ENCODE data around the gene NCAPG.

NCAPG gene, protein sequence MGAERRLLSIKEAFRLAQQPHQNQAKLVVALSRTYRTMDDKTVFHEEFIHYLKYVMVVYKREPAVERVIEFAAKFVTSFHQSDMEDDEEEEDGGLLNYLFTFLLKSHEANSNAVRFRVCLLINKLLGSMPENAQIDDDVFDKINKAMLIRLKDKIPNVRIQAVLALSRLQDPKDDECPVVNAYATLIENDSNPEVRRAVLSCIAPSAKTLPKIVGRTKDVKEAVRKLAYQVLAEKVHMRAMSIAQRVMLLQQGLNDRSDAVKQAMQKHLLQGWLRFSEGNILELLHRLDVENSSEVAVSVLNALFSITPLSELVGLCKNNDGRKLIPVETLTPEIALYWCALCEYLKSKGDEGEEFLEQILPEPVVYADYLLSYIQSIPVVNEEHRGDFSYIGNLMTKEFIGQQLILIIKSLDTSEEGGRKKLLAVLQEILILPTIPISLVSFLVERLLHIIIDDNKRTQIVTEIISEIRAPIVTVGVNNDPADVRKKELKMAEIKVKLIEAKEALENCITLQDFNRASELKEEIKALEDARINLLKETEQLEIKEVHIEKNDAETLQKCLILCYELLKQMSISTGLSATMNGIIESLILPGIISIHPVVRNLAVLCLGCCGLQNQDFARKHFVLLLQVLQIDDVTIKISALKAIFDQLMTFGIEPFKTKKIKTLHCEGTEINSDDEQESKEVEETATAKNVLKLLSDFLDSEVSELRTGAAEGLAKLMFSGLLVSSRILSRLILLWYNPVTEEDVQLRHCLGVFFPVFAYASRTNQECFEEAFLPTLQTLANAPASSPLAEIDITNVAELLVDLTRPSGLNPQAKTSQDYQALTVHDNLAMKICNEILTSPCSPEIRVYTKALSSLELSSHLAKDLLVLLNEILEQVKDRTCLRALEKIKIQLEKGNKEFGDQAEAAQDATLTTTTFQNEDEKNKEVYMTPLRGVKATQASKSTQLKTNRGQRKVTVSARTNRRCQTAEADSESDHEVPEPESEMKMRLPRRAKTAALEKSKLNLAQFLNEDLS

DNA sequence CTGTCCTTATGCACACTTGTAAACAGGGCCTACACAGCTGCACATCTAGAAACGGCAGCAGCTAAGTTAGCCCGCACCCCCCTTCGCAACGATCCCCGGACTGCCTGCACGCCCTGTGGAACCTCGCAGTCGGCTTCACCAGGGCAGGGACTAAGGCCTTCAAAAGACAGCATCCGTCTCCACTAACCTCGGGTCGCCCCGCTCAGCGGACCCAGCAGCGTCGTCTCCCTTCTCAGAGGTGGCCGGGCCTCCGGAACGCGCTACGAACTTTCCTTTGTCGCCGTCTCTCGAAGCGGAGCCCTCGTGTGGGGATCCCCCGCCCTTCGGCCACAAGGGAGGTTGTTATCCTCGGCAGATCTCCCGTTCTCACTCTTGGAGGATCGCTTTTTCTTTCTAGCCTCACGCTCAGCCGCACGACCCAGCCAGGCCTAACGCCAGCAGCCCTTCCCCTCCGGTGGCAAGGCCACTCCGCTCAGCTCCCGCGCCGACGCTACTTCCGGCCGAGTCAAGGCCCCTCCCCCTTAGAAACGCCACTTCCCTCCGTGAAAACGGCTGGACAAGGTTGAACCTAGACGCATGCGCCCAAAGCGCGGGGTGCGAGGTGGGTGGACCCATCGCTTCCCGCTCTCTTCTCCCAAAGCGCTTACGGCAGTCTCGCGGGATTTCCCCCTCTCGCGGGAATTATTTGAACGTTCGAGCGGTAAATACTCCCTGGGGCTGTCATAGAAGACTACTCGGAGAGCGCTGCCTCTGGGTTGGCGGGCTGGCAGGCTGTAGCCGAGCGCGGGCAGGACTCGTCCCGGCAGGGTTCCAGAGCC lies at the start of gene NCAPG, which contains the start of gene DCAF16:
TSS of gene NCAPG (plus strand) at position 720 of the 818 bp plus-strand sequence. CDS start 99 bp downstream, outside the sequence.
TSS of gene DCAF16 (minus strand) at position 498 of the 818 bp plus-strand sequence. CDS start 6,616 bp downstream, outside the sequence.
- peak; percentile 97 for DNase-seq (ENCODE audit: low read depth)

DNA sequence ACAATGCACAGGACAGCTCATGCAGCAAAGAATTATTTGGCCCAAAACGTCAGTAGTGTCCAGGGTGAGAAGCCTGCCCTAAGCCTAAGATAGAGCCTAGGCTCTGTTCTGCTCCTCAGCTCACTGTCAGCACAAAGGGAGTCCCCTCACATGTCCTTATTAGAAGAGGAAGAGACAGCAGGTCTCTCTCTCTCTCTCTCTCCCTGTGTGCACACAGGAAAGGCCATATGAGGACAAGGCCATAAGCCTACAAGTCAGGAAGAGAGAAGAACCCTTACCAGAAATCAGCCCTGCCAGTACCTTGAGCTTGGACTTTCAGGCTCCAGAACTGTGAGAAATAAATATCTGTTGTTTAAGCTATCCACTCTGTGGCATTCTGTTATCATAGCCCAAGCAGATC lies 49.7 kb upstream of the NCAPG start:
- DNase-seq (ENCODE audit: low read depth), result no peak

DNA sequence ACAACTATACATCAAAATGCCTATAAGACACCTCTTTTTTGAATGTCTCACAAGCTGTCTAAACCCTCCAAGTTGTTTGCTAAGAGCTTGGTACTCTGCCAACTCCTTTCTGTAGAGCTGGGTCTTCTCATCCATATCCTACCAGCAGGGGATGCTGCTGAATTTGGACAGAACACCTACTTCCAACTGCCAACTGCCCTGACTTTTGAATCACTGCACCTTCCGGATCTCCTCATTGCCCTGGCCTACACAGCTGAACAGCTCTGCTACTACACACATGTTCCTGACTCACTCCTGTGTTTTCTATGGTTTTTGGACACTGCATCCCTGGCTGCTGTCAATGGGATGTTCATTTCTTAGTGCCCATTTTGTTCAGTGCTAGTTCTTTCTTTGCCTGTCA lies 48.1 kb upstream of the NCAPG start:
- no peak for DNase-seq (ENCODE audit: low read depth)

DNA sequence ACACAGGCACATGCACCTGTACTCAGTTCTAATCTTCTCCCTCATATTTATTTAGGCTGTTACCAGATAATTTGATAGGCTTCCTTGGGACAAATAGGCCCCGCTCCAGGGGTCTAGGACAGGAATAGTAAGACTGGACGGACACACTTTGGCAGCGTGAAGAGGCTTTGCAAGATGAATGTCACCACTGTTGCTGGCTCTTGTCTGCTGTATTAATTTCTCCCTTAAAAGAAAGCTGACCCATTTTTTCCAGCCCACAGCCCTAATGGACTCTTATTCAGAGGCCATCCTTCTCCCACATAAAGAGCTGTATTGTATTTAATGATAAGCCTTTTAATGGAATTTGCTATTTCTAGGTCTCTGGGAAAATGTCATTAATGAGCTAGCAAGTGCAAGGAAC lies 47.4 kb upstream of the NCAPG start:
- no peak for DNase-seq (ENCODE audit: low read depth)

DNA sequence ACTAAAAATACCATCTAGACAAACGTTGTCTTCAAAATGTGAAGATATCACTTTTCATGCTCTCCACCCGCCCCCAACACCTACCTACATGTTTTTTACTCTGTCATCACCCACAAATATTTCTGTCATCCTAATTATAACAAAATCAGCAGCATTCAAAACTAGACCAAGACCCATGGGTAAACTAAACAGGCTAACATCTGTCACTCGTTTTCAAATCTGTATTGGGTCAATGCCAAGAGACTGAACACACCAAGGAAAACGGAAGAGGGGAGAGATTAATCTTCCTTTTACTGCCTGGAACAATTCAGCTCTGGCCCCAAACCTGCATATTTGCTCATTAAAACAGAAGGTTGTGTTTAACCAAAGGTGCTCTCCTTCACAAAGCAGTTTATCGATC lies 46.8 kb upstream of the NCAPG start:
- DNase-seq (ENCODE audit: low read depth), result no peak

DNA sequence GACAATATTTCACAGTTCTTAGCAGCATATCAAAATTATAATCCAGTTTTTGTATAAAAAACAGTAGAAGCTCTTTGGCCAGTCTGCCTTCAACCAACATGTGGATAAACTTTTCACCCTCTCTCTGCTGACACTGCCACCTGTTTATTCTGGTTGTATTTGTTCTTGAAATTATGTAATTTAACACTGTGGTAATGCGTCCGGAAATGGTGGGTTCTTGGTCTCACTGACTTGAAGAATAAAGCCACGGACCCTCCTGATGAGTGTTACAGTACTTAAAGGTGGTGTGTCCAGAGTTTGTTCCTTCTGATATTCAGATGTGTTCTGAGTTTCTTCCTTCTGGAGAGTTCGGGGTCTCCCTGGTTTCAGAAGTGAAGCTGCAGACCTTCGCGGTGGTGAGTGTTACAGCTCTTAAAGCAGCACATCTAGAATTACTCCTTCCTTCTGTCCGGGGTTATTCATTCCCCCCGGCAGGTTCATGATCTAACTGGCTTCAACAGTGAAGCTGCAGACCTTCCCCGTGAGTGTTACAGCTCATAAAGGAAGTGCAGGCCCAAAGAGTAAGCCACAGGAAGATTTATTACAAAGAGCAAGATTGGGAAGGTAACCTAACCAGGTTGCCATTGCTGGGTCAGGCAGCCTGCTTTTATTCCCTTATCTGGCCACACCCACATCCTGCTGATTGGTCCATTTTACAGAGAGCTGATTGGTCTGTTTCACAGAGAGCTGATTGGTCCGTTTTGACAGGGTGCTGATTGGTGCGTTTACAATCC lies 45.1 kb upstream of the NCAPG start:
- no peak for DNase-seq (ENCODE audit: low read depth)

DNA sequence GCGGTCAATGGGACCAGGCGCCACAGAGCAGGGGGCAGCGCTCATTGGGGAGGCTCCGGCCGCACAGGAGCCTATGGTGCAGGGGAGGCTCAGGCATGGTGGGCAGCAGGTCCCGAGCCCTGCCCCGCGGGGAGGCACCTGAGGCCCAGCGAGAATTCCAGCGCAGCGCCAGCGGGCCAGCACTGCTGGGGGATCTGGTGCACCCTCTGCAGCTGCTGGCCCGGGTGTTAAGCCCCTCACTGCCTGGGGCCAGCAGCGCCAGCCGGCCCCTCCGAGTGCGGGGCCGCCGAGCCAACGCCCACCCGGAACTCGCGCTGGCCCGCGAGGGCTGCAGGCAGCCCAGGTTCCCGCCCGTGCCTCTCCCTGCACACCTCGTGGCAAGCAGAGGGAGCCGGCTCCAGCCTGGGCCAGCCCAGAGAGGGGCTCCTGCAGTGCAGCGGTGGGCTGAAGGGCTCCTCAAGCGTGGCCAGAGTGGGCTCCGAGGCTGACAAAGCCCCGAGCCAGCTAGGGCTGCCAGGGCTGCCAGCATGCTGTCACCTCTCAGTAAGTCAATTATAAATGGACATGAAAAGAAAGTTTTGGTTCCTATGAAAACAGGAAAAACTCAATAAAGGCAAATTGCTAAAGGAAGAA lies 43.8 kb upstream of the NCAPG start:
- no peak for DNase-seq (ENCODE audit: low read depth)

DNA sequence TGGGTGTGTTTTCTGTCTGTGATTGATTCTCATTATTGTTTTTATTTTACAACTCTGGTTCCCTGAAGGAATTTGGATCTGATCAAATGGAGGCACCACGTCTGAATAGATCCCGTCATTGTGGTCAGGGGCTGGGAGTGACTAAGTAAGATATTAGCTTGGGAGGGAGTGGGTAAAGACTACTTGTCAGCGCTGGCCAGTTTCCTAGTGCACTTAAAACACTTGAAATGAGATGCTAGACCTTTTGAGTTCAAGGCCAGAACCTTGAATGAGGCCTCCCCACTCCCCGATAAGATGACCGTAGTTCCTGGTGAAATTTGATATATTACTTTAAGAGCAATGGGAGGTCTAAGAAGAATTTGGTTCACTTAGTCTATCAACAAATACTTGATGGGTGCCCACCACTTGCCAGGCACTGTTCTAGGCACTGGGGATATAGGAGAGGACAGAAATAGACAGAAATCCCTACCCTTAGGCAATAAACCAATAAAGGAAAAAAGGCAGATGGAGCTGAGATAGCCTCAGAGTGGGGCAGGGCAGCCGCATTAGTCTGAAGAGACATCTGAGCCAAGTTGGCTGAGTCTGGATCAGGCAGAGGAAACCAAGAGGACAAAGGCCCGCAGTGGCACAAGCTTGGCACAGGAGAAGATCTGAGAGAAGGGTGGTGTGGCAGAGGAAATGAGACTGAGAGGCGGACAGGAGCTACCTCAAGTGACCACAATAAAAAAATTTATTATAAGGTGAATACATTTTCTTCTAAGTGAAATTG lies 41.2 kb upstream of the NCAPG start:
- DNase-seq (ENCODE audit: low read depth), result no peak

DNA sequence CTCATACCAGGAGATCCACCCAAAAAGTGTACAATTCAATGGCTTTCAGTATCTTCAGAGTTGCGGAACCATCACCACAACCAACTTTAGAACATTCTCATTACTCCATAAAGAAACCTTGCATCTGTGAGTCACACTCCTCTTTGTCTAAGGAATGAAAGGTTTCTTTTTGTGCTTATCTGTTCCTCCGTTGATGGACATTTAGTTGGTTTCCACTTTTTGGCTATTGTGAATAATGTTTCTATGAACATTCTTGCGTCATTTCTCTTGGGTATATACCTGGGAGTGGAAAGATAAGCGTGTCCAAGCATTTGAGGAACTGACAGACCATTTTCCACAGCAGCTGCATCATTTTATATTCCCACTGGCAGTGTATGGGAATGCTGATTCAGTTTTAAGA lies 39.9 kb upstream of the NCAPG start:
- no peak for DNase-seq (ENCODE audit: low read depth)

DNA sequence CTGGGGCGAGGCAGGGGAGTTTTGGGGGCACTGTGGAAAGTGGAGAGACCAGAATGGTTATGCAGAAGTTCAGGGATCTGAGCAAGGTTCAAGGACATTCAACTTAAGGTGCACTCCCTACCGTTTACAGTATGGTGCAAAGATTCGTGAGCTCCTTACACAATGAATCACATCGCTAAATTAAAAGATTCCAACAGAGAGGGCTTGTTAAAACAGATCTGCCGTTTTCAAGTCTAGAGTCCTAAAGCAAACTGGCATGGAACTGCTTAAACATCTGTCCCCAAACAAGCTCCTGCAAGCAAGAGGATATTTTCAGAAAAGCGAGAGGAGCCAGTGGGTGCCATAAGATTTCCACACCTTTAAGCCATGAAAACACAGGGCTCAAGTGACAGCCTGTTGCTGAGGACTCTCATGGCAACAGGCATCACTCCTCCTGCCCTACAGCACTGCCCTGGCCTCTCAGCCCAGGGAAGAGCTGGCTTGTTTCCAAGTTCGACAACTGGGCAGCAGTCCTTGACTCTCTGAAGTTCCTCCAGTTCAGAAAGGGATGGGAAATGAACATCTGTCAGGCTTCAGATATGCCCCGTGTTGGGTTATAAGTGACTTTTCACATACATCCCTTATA lies 39.4 kb upstream of the NCAPG start:
- no peak for DNase-seq (ENCODE audit: low read depth)

DNA sequence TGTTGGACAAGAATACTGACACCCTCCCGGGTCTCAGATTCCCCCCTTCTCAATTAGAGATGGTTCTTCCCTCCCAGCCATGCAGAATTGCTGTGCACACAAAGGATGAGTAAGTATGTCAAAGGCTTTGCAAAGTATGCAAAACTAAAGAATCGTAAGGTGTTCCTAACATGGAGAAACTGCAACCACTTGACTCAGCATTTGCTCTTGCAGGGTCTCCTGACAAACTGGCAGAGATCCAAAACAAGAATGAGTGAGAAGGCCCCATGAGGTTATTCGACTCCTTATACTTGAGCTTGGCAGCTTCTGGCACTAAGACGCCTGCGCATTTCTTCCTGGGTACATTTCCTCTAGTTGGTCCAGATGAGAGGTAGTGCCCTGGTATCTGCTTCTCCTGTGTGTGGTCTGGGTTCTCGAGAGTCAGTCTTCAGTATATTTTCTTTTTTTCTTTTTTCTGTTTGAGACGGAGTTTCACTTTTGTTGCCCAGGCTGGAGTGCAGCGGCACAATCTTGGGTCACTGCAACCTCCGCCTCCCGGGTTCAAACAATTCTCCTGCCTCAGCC lies 37.6 kb upstream of the NCAPG start:
- DNase-seq (ENCODE audit: low read depth), result no peak

DNA sequence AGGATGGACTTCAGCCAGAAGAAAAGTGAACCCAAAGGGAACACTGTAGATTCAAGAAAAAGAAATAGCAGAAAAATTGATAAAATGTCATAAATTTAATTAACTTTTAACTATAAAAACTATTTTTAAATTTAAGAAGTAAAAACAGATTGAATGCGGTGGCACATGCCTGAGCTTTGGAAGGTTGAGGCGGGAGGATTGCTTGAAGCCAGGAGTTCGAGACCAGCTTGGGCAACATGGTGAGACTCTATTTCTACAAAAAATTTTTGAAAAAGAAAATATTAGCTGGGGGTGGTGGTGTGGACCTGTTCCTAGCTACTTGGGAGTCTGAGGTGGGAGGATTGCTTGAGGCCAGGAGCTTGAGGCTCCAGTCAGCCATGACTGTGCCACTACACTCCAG lies 32.3 kb upstream of the NCAPG start:
- DNase-seq (ENCODE audit: low read depth), result no peak

DNA sequence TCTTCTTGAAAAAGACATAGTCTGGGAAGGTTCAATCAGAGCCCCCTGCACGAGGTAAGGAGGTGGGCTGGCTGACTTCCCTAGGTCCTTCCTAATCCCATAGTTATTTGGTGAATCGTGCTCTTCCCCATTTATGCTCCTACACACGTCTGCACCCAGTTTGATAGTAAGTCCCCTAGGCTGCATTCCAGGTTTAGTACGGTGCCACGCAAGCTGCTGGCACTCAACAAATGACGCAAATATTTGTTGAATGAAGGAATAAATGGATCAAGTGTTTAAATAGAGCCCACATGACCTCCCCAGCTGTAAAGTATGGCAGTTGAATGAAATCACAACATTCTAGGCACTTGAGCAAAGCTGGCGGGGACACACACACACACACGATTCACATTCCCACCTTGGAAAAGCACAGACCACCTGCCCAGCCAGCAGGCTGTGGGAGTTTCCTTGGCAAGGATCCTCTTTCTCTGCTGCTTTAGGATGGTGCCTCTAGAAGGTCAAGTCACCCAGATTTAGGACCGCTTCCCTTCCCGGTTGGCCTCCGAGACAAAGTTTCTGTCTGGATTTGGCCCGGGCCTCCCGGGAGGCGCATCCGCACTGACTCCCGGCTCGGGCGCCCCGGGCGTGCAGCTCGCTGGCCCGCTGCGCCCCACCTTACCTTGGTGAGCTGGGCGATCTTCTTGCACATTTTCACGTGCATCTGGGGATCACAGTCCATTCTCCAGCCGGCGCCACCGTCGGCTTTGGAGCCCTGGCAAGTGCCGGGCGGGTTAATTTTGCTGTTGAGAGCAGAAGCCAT lies 30.1 kb upstream of the NCAPG start:
- DNase-seq (ENCODE audit: low read depth), result no peak

DNA sequence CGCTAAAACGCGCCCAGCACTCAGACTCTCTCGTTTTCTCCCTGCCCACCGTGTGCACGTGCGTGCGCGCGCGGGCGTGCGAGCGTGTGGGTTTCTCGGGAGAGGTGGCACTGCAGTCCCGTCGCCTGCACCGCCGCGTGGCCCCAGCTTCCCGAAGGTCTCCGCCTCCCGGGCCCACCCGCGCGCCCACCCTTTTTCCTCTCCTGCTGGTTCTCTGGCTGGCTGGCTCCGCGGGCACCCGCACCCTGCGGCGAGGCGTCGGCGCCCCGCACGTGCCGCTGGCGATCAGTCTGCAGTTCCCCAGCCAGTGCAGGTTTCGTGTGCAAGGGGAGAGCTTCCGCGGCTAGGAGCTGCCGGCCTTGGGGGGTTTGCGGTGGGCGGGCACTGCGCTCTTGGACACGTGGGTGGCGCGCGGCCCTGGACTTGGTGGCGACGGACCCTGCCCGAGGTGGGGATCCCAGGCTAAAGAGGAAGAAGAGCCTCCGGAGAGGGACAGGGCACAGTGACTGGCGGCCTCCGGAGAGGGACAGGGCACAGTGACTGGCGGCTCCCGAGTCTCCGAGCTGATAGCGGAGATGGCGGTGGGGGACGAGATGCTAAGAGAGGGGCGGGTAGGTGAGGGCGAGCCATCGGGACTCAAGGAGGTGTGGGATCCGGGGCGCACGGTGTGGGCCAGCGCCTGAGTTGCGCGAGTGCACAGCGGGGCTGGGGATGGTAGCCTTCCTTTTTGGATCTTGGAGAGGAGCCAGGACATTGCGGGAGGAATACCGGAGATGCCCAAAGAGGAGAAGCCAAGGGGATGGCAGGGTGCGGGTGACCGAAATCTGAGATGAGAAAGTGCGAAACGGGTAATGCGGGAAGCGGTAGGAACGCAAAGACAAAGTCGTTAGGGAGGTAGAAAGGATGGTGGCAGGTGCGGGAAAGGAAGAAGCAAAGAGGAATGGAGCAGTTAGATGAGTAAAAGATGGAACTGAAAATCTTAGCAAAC lies 29.2 kb upstream of the NCAPG start, which contains the start of gene FAM184B:
TSS of gene FAM184B (minus strand) at position 322 of the 988 bp plus-strand sequence. CDS start 322 bp downstream, outside the sequence.
- DNase-seq (ENCODE audit: low read depth), result no peak

DNA sequence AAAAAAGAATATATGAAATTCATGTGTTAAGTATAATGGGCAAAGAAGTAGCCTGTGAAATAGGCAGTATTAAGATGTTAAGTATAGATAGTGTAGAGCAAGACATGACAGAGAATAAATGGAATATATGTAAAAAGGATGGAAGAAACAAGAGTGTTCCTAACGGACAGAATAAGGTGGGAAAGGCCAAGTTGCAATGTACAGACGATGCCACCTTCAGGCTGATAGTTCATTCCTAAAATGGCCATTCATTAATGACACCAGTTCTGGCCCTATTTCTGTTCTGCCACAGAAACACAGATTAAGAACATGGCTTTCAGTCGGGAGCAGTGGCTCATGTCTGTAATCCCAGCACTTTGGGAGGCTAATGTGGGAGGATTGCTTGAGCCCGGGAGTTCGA lies 24.9 kb upstream of the NCAPG start:
- DNase-seq (ENCODE audit: low read depth), result no peak

DNA sequence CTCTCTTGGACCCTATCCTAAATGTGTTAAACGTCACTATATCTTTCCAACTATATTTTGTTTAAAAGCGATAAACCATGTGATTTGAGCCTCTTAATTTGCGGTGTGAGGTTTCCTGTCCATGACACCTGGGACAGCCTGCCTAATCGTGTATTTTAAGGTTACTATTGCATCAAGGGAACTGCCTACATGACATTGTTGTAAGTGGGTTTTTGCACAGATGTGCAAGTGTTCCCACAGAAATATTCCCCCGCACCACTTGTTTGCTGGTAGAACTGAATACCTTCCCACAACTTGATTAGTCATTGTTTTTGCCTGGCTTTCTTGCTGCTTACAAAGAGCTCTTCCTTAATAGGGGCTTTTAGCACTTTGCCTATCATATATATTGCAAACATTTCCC lies 24.2 kb upstream of the NCAPG start:
- no peak for DNase-seq (ENCODE audit: low read depth)

DNA sequence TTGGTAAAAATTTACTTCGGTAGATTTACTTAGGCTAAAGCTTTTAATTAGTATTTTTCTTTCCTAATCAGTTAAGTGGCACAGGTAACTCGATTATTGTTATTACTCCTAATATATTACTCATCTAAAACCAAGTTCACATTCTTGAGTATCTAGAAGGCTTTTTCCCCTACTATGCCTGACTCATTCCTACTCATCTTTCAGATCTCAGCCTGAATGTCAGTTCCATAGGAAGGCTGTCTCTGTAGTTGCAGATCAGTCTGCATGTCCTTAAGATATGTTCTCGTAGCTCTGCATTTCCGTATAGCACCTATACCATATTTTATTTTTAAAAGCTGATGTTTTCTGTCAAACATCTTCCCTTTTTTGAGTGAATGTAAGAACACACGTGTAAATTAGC lies 23.5 kb upstream of the NCAPG start:
- DNase-seq (ENCODE audit: low read depth), result no peak

All from stimulated activated CD8-positive, alpha-beta memory T cell treated with anti-CD3 and anti-CD28 coated beads, Interleukin-15, amount 100 ng/mL, for 24 hours (primary cell).